ENCODE data around the gene SCAPER.
"Not testable (repeated sequence)": the region's sequence is repeated elsewhere in the genome, so short reads cannot be mapped to it uniquely, and the experiment has no call there.

Gene SCAPER

GRCh38 chr15:76912430-76912829 is 7.3 kb upstream of the SCAPER start:
- DNase-seq = no peak

- no peak for DNase-seq
Observed at GRCh38 chr15:76905855-76906254, 715 bp upstream of the SCAPER start.

- peak; percentile 21 for DNase-seq
Observed at GRCh38 chr15:76904461-76905012, 603 bp downstream of the SCAPER start.

GRCh38 chr15:76903251-76903681 is 1.9 kb downstream of the SCAPER start:
- DNase-seq = peak; percentile 40

GRCh38 chr15:76901965-76902364 is 3.2 kb downstream of the SCAPER start:
- DNase-seq = no peak

- DNase-seq = not testable (repeated sequence)
Observed at GRCh38 chr15:76899931-76900310, 5.2 kb downstream of the SCAPER start.

- not testable (repeated sequence) for DNase-seq
Observed at GRCh38 chr15:76899176-76899930, 5.8 kb downstream of the SCAPER start.

GRCh38 chr15:76898102-76898501 is 7.0 kb downstream of the SCAPER start:
- no peak for DNase-seq

GRCh38 chr15:76894174-76894573 is 11.0 kb downstream of the SCAPER start:
- no peak for DNase-seq

GRCh38 chr15:76892836-76893235 is 12.3 kb downstream of the SCAPER start:
- DNase-seq = not testable (repeated sequence)

- not testable (repeated sequence) for DNase-seq
Observed at GRCh38 chr15:76887280-76888141, 17.6 kb downstream of the SCAPER start.

- DNase-seq = no peak
Observed at GRCh38 chr15:76885212-76885611, 19.9 kb downstream of the SCAPER start.

GRCh38 chr15:76875911-76876310 is 29.2 kb downstream of the SCAPER start:
- no peak for DNase-seq

GRCh38 chr15:76873066-76873465 is 32.1 kb downstream of the SCAPER start:
- DNase-seq = not testable (repeated sequence)

- DNase-seq = no peak
Observed at GRCh38 chr15:76871930-76872329, 33.2 kb downstream of the SCAPER start.

GRCh38 chr15:76868740-76869139 is 36.4 kb downstream of the SCAPER start:
- no peak for DNase-seq

GRCh38 chr15:76866716-76867321 is 38.3 kb downstream of the SCAPER start:
- DNase-seq = peak; percentile 34

- peak; percentile 45 for DNase-seq
Observed at GRCh38 chr15:76866008-76866407, 39.1 kb downstream of the SCAPER start.

- DNase-seq = no peak
Observed at GRCh38 chr15:76865548-76865991, 39.6 kb downstream of the SCAPER start.

- DNase-seq = no peak
Observed at GRCh38 chr15:76864586-76864985, 40.6 kb downstream of the SCAPER start.

GRCh38 chr15:76863693-76864092 is 41.4 kb downstream of the SCAPER start:
- no peak for DNase-seq

- no peak for DNase-seq
Observed at GRCh38 chr15:76863123-76863522, 42.0 kb downstream of the SCAPER start.

- no peak for DNase-seq
Observed at GRCh38 chr15:76861815-76862397, 43.2 kb downstream of the SCAPER start.
